Measurements from ENCODE around the gene PAPOLA. TPM values are rescaled to one million over a fixed set of nuclear protein-coding genes. Genes with fewer than 3 reads are reported as not detected.

The PAPOLA gene
- total RNA-seq, 6 experiments from 2014 or later = 115 to 148 (median 130) TPM

- no peaks in the 10 kb centered on the region for H3K27me3 Mint-ChIP-seq (ENCODE audit: insufficient read depth)
- DNase-seq = no peak
- no peak for TF ChIP-seq CTCF (IDR thresholded peaks at IDR 0.05)
- peaks cover 6% of the 10 kb centered on the region; the same call in 1 of the 2 replicates for H3K4me1 Mint-ChIP-seq (ENCODE audit: low read depth)
- no peak overlapping the region for H3K4me3 Mint-ChIP-seq
- H3K27ac Mint-ChIP-seq = peak overlapping the region; percentile 50; the same call in 1 of the 2 replicates
- no peaks in the 10 kb centered on the region for H3K9me3 Mint-ChIP-seq
- H3K36me3 Mint-ChIP-seq (ENCODE audit: low read depth) = peaks cover 4% of the 10 kb centered on the region
Observed at GRCh38 chr14:96565811-96566210, 63.6 kb downstream of the PAPOLA start.

GRCh38 chr14:96567289-96567899, 65.2 kb downstream of the PAPOLA start:
- peak; percentile 50 for DNase-seq
- no peaks in the 10 kb centered on the region; the same call in 1 of the 2 replicates for H3K36me3 Mint-ChIP-seq (ENCODE audit: low read depth)
- no peak overlapping the region for H3K27ac Mint-ChIP-seq
- no peak overlapping the region for H3K4me3 Mint-ChIP-seq
- TF ChIP-seq CTCF (IDR thresholded peaks at IDR 0.05) = peak; percentile 82
- H3K4me1 Mint-ChIP-seq (ENCODE audit: low read depth) = peaks cover 6% of the 10 kb centered on the region; the same call in 1 of the 2 replicates
- H3K9me3 Mint-ChIP-seq = no peaks in the 10 kb centered on the region
- H3K27me3 Mint-ChIP-seq (ENCODE audit: insufficient read depth) = no peaks in the 10 kb centered on the region

- Mint-ChIP-seq H3K9me3 (no peaks in the 10 kb centered on the region), H3K4me1 (ENCODE audit: low read depth) (peaks cover 15% of the 10 kb centered on the region), H3K36me3 (ENCODE audit: low read depth) (peaks cover 8% of the 10 kb centered on the region), H3K27ac (no peak overlapping the region), H3K27me3 (ENCODE audit: insufficient read depth) (no peaks in the 10 kb centered on the region), H3K4me3 (no peak overlapping the region)
- no peak for TF ChIP-seq CTCF (IDR thresholded peaks at IDR 0.05)
- DNase-seq = no peak
Observed at GRCh38 chr14:96568621-96569020, 66.4 kb downstream of the PAPOLA start.

GRCh38 chr14:96571311-96571710, 69.1 kb downstream of the PAPOLA start:
- Mint-ChIP-seq H3K9me3 (no peaks in the 10 kb centered on the region), H3K36me3 (ENCODE audit: low read depth) (peaks cover 8% of the 10 kb centered on the region), H3K27ac (no peak overlapping the region), H3K27me3 (ENCODE audit: insufficient read depth) (no peaks in the 10 kb centered on the region; the same call in 1 of the 2 replicates), H3K4me3 (no peak overlapping the region), H3K4me1 (ENCODE audit: low read depth) (peaks cover 26% of the 10 kb centered on the region)
- no peak for DNase-seq
- no peak for TF ChIP-seq CTCF (IDR thresholded peaks at IDR 0.05)

GRCh38 chr14:96573473-96574100, 71.4 kb downstream of the PAPOLA start:
- DNase-seq = no peak
- Mint-ChIP-seq H3K4me1 (ENCODE audit: low read depth) (peaks cover 26% of the 10 kb centered on the region), H3K27ac (peak overlapping the region; percentile 32), H3K27me3 (ENCODE audit: insufficient read depth) (peaks cover 6% of the 10 kb centered on the region), H3K9me3 (no peaks in the 10 kb centered on the region), H3K4me3 (no peak overlapping the region), H3K36me3 (ENCODE audit: low read depth) (peaks cover 8% of the 10 kb centered on the region)
- TF ChIP-seq CTCF (IDR thresholded peaks at IDR 0.05) = no peak
